SK-N-SH treated with all-trans-retinoic acid at 6 μM for 48 hours (cell line): ENCODE results near the gene VSTM4.

Experiments
- GLIS3 ChIP-seq: fragments of 250-450 bp; sonication (Bioruptor Pico); IDR thresholded peaks from 2 replicates; pipeline ENCODE4 v1.5.0; 2020; ENCODE audit warnings: mild to moderate bottlenecking, moderate library complexity
- PATZ1 ChIP-seq: fragments of 250-450 bp; sonication (Bioruptor Pico); IDR thresholded peaks from 2 replicates; pipeline ENCODE4 v1.8.0; 2020; ENCODE audit warnings: mild to moderate bottlenecking, moderate library complexity, borderline replicate concordance

GRCh38 chr10:48970654-48971053 is 144.7 kb downstream of the VSTM4 start:
- TF ChIP-seq GLIS3 (no peak), PATZ1 (no peak)
